NCI-H446 (cell line): Measurements from ENCODE around the gene ANKRD55.
"Not testable (repeated sequence)": the region's sequence is repeated elsewhere in the genome, so short reads cannot be mapped to it uniquely, and the experiment has no call there.

ENCODE experiments used
- DNase-seq, 2 experiments: peaks; one replicate each; lab custom pipeline; 2025; lab: John Stamatoyannopoulos, UW

ANKRD55 gene

DNA sequence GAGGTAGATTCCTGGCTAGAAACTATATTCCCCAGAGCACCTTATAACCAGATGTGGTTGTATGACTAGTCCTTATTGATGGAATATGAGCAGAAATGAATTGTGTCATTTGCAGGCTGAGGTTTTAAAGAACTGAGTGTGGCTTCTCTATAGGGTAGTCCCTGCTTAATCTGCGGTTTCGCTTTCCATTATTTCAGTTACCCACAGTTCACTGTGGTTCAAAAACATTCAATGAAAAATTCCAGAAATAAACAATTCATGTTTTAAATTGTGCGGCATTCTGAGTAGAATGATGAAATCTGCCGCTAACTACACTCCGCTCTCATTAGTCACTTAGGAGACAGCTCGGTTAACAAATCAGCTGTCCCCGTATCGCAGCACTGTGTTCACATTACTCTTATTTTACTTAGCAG, 65.1 kb downstream of the ANKRD55 start:
- DNase-seq = no peak

- no peak for DNase-seq
These were observed 65.6 kb downstream of the ANKRD55 start for GRCh38 chr5:56167519-56167918.

DNA sequence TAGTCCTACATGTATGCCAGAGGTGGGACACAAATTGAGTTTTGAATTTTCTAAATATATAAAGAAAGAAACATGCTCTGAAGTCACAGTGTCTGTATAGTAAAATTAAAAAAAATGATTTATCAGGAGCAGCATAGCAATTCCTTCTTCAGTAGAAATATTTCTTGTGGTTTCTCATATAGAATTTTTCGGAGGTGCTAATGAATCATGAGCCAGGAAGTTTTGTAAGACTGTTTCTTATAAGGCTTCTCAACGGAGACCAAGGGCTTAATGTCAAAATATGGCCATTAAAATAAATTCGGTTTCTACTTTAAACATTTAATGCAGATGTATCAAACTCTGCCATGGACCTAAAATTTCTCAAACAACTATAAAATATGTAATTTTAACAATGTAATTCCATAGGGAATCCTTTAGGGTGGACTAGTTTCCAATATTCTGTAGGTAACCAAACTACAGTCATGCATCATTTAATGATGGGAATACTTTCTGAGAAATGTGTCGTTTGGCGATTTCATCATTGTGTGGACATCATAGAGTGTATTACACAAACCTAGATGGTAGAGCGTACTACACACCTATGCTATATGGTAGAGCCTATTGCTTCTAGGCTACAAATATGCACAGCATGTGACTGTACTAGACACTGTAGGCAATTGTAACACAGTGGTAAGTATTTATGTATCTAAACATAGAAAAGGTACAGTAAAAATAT, 66.3 kb downstream of the ANKRD55 start:
- DNase-seq = no peak

DNA sequence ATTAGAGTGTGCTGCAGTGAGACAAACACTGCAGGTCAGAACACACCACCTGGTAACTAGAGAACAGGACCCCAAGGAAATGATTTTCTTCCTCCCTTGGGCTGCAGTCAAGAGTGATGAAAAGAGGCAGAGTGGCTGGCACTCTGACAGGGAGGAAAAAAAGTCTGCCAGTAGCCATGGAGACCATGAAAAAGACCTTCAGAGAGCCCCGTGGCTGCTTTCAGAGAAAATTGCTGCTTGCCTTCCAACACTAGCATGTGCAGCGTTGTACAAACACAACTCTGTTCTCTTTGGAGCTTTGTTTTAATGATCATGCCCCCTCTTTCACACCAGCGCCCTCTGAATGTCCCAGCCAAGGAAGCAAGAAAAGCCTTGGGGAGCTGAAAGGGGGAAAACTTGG, 68.8 kb downstream of the ANKRD55 start:
- peak in 1 of 2 experiments; percentile 1 for DNase-seq

GRCh38 chr5:56161927-56162326, 71.2 kb downstream of the ANKRD55 start:
- DNase-seq = no peak

DNA sequence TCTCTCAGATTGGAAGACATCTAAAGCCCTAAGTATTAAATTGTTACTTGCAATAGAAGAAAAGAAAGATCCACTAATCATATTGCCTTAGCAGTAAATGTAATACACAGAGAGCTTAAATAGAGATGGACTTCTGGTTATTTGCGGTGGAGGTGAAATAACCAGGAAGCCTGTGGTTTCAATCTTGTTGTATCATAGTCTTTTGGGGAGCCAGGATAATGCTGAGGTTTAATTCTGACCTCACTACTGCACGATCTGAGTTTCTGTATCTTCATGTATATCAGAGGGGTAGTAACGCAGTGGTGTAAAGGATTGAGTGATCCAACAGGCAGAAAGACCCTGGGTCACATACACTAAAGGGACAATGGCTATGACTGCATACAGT, 71.7 kb downstream of the ANKRD55 start:
- no peak for DNase-seq

- DNase-seq = no peak
These were observed 72.2 kb downstream of the ANKRD55 start for GRCh38 chr5:56160723-56161438.

DNA sequence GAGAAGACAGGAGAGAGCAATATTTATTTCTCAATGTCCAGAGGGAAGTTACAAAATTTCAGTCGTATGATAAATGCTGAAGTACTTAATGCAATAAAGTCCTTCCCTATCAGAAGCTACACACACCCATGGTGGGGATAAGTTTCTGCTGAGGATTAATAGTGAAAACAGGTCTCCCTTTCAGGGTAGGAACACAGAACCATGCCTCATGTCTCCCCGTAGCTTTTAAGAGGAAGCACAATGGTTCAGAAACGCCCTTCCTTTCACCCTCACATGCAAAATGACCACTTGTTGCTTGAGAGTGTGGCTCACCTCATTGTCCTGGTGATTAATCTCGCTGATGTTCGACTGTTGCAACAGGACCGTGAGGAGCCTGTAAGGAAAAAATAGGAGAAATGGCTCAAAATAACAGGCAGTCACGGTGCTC, 73.6 kb downstream of the ANKRD55 start:
- DNase-seq = no peak

GRCh38 chr5:56158331-56158960, 74.7 kb downstream of the ANKRD55 start:
- DNase-seq = no peak

DNA sequence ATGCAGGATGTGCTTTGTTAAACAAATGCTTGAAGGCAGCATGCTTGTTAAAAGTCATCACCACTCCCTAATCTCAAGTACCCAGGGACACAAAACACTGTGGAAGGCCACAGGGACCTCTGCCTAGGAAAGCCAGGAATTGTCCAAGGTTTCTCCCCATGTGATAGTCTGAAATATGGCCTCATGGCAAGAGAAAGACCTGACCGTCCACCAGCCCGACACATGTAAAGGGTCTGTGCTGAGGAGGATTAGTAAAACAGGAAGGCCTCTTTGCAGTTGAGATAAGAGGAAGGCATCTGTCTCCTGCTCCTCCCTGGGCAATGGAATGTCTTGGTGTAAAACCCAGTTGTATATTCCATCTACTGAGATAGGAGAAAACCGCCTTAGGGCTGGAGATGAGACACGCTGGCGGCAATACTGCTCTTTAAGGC, 75.9 kb downstream of the ANKRD55 start:
- not testable (repeated sequence) for DNase-seq

DNA sequence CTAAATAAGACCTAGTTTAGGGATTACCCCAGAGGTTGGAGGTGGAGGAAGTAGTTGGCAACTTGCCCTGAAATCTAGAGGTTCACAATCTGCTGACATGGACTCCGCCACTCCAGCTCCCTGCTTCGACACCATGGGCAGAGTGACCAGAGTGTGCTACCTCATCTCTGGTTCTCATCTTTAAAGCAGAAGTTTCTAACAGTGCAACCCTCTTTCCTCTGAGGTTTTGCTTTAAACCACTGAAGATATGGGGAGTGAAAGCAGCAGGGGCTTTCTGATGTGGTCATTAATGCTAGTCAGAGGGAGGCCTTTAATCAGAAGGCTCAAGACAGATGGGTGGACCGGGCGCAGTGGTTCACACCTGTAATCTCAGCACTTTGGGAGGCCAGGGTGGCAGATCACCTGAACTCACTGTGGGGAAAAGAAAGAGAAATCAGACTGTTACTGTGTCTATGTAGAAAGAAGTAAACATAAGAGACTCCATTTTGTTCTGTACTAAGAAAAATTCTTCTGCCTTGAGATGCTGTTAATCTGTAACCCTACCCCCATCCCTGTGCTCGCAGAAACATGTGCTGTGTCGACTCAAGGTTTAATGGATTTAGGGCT, 76.4 kb downstream of the ANKRD55 start:
- not testable (repeated sequence) for DNase-seq

- DNase-seq = no peak
These were observed 77.0 kb downstream of the ANKRD55 start for GRCh38 chr5:56155992-56156584.

DNA sequence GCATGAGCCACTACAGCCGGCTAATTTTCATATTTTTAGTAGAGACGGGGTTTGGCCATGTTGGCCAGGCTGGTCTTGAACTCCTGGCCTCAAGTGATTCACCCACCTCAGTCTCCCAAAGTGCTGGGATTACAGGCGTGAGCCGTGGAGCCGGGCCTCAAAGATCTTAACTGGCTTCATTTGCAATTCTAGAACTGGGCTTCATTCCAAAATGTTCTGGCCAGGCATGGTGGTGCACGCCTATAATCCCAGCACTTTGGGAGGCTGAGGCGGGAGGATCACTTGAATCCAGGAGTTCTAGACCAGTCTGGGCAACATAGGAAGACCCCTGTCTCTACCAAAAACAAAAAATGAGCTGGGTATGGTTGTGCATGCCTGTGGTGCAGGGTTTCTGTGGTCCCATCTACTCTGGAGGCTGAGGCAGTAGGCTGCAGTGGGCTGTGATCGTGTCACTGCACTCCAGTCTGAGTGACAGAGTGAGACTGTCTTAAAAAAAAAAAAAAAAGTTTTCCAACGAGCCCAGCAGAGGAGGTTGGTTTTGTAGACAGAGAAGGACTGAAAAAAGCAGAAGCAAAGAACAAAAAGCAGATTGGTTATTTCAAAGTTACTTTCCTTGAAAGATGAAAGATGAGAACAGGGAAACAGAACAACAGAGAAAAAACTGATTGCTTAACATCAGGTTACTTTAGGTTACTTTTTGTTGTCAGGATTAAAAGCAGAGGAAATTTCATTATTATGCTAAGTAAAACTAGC, 78.2 kb downstream of the ANKRD55 start:
- no peak for DNase-seq

DNA sequence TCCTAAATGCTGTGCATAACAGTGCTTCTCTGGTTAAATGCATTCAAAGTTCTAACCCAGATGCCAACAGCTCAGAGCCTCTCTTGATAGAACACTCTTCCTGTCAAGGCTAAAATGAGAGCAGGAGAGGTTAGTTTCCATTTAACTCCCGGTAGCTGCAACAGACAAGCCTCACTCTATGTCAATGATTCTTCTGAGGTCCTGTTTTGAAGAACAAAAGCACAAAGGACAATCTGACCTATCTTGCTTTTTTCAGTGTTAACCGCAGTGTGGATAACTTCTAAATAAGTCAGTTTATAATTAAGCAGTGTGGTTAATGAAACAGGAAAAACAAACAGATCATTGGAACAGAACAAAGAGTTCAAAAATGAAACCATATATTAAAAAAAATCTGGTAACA, 80.7 kb downstream of the ANKRD55 start:
- no peak for DNase-seq

DNA sequence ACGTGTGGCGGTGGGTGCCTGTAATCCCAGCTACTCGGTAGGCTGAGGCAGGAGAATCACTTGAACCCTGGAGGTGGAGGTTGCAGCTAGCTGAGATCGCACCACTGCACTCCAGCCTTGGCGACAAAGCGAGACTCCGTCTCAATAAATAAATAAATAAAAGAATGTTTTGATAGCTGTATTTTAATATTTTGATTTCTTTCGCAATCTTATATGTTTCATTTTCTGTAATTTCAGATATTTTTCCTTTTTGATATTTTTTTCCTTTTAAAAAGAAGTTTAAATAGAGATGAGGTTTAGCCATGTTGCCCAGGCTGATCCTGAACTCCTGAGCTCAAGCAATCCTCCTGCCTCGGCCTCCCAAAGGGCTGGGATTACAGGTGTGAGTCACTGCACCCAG, 82.4 kb downstream of the ANKRD55 start:
- not testable (repeated sequence) for DNase-seq

GRCh38 chr5:56148453-56148971, 84.6 kb downstream of the ANKRD55 start:
- DNase-seq = no peak

- no peak for DNase-seq
These were observed 85.4 kb downstream of the ANKRD55 start for GRCh38 chr5:56147659-56148230.

GRCh38 chr5:56147106-56147505, 86.0 kb downstream of the ANKRD55 start:
- DNase-seq = no peak

DNA sequence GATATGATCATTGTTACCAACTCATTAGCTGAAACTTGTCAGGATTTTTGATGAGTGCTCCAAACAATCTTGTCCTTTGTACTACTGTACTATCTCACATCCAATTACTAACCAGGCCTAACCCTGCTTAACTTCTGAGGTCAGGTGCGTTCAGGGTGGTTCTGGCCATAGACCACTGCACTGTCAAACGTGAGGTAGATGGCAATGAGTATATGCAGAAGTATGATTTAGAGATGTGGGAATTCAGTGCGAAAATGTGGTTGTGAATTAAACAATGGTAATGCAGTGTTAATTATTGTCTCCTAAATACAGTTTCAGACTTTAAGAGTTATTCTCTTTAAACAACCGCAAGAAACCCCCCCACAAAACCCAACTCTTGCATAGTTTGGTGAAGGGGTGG, 86.5 kb downstream of the ANKRD55 start:
- no peak for DNase-seq

DNA sequence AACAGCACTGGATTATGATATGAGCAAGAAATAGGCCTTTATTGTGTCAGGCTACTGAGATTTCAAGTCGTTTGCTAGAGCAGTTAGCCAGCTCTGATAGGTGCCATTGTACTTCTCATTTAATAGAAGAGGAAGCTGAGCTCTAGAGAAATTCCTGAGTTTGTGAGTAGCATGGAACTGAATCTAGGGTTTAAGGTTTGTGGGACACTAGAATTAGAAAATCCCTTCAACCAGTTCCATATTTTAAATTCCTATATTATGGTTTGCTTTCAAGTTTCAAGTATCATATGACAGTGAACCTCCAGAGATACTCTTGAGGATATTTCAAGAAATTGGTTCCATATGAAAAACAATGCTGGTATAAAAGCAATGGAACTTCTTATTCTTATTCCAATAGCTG, 87.6 kb downstream of the ANKRD55 start:
- no peak for DNase-seq

DNA sequence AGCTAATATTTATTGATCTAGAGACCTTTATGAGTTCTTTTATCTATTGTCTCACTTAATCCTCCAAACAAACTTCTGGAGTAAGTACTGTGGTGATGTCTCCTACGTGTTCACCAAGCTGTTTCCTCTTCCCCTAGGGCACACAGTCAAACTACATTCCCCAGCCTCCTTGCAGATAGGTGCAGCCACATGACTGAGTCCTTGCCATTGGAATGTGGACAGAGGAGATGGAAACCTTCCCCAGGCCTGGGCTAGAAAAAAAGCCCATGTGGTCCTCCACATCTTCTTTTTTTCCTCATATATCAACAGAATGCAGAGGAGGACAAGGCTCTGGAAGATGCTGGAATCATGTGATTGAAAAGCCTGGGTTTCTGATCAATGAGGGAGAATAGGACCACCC, 88.0 kb downstream of the ANKRD55 start:
- no peak for DNase-seq
